T-helper 2 cell (primary cell): ENCODE measurements around the gene ARID2.

Experiments used
- DNase-seq, 5 experiments: peaks; one replicate each; pipeline versions ENCODE4 v3.0.0 to v3.0.0-alpha.2; 2012 to 2022

The ARID2 gene

GRCh38 chr12:45762185-45763110 lies 32.9 kb downstream of the ARID2 start:
- peak in 1 of 5 experiments; percentile 47 for DNase-seq

GRCh38 chr12:45763381-45763780 lies 33.9 kb downstream of the ARID2 start:
- no peak for DNase-seq

- DNase-seq, result no peak
Observed at GRCh38 chr12:45768194-45768593, 38.7 kb downstream of the ARID2 start.

GRCh38 chr12:45773747-45774146 lies 44.2 kb downstream of the ARID2 start:
- no peak for DNase-seq

GRCh38 chr12:45774508-45775162 lies 45.1 kb downstream of the ARID2 start:
- DNase-seq, result no peak

- no peak for DNase-seq
Observed at GRCh38 chr12:45775465-45775864, 46.0 kb downstream of the ARID2 start.

GRCh38 chr12:45775964-45776363 lies 46.5 kb downstream of the ARID2 start:
- no peak for DNase-seq

GRCh38 chr12:45779936-45780335 lies 50.4 kb downstream of the ARID2 start:
- DNase-seq, result no peak

- DNase-seq, result no peak
Observed at GRCh38 chr12:45781080-45781479, 51.6 kb downstream of the ARID2 start.

GRCh38 chr12:45785315-45785714 lies 55.8 kb downstream of the ARID2 start:
- DNase-seq, result no peak

- no peak for DNase-seq
Observed at GRCh38 chr12:45789025-45789424, 59.5 kb downstream of the ARID2 start.

- DNase-seq, result no peak
Observed at GRCh38 chr12:45794422-45794821, 64.9 kb downstream of the ARID2 start.

GRCh38 chr12:45801625-45802024 lies 72.1 kb downstream of the ARID2 start:
- no peak for DNase-seq

GRCh38 chr12:45803111-45803510 lies 73.6 kb downstream of the ARID2 start:
- DNase-seq, result no peak

- DNase-seq, result no peak
Observed at GRCh38 chr12:45816652-45817051, 87.1 kb downstream of the ARID2 start.

- no peak for DNase-seq
Observed at GRCh38 chr12:45827974-45828373, 98.5 kb downstream of the ARID2 start.

GRCh38 chr12:45828402-45828801 lies 98.9 kb downstream of the ARID2 start:
- no peak for DNase-seq

- DNase-seq, result no peak
Observed at GRCh38 chr12:45831590-45831989, 102.1 kb downstream of the ARID2 start.

GRCh38 chr12:45833401-45833800 lies 103.9 kb downstream of the ARID2 start:
- no peak for DNase-seq

GRCh38 chr12:45834809-45835208 lies 105.3 kb downstream of the ARID2 start:
- no peak for DNase-seq

- DNase-seq, result peak in 1 of 5 experiments; percentile 5
Observed at GRCh38 chr12:45839917-45840316, 110.4 kb downstream of the ARID2 start.

- DNase-seq, result no peak
Observed at GRCh38 chr12:45849289-45849688, 119.8 kb downstream of the ARID2 start.

- DNase-seq, result no peak
Observed at GRCh38 chr12:45850302-45850701, 120.8 kb downstream of the ARID2 start.

- no peak for DNase-seq
Observed at GRCh38 chr12:45852508-45852907, 123.0 kb downstream of the ARID2 start.
